ENCODE data around the gene CALN1. TPM values are rescaled to one million over a fixed set of nuclear protein-coding genes. Genes with fewer than 3 reads are reported as not detected.

The CALN1 gene
- polyA plus RNA-seq, 1 donor (not counting 4 experiments of a cell fraction or from before 2014, with no cell fraction given) = not detected

DNA sequence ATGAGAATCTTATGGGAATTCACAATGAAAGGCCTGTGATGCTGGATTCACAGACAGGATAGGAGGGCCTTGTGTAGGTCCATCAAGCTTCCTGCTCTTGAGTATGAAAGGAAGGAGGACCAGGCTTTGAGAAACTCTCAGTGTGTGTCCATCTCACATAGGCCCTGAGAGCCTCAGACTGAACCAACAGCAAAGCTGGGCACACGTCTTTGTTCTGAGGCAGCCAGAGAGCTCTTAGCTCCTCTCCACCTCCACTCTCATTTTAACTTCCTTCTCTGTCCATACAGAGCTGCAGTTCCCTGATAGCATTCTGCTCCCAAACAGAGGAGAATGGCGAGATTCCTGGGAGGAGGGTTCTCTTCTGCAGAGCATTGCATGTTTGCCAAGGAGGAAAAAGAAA is 515.6 kb downstream of the CALN1 start:
- no peak overlapping the region for H3K4me3 ChIP-seq (ENCODE audit: control insufficient read depth in 2 of 3, extremely low read depth in 1 of 3, insufficient read depth in 2 of 3, low read depth in 1 of 3, low read length in 3 of 3)
- no peaks in the 10 kb centered on the region for H3K4me1 ChIP-seq (ENCODE audit: control insufficient read depth, extremely low read depth, insufficient read depth, low read length)
- FAIRE-seq = no peak
- H3K27me3 ChIP-seq (ENCODE audit: control insufficient read depth, extremely low read depth, insufficient read depth, low read length) = no peaks in the 10 kb centered on the region
- H4K20me1 ChIP-seq (ENCODE audit: control insufficient read depth, extremely low read depth, insufficient read depth, low read length) = no peaks in the 10 kb centered on the region
- no peak overlapping the region for H3K27ac ChIP-seq (ENCODE audit: control insufficient read depth, insufficient read depth, low read length)
- dilution Hi-C loops (cut with MboI; ENCODE audit: extremely low pct_ligation_motif_present, low sequenced_read_pairs) = no loop called here
- H3K4me2 ChIP-seq (ENCODE audit: control insufficient read depth, extremely low read depth, insufficient read depth, low read depth, low read length) = no peak overlapping the region
- no peaks in the 10 kb centered on the region for H3K36me3 ChIP-seq (ENCODE audit: control insufficient read depth in 2 of 2, extremely low read depth in 1 of 2, insufficient read depth in 2 of 2, low read length in 2 of 2)
- no peaks in the 10 kb centered on the region for H3K9me3 ChIP-seq (ENCODE audit: control insufficient read depth, low read depth, low read length)
- H2AFZ ChIP-seq (ENCODE audit: control insufficient read depth, low read length) = no peak overlapping the region
- no peak overlapping the region for H3K9ac ChIP-seq (ENCODE audit: control insufficient read depth, extremely low read depth, insufficient read depth, low read length)
- TF ChIP-seq EZH2 (IDR thresholded peaks at IDR 0.05; ENCODE audit: low read length) = no peak
- TF ChIP-seq, protein P1, sequence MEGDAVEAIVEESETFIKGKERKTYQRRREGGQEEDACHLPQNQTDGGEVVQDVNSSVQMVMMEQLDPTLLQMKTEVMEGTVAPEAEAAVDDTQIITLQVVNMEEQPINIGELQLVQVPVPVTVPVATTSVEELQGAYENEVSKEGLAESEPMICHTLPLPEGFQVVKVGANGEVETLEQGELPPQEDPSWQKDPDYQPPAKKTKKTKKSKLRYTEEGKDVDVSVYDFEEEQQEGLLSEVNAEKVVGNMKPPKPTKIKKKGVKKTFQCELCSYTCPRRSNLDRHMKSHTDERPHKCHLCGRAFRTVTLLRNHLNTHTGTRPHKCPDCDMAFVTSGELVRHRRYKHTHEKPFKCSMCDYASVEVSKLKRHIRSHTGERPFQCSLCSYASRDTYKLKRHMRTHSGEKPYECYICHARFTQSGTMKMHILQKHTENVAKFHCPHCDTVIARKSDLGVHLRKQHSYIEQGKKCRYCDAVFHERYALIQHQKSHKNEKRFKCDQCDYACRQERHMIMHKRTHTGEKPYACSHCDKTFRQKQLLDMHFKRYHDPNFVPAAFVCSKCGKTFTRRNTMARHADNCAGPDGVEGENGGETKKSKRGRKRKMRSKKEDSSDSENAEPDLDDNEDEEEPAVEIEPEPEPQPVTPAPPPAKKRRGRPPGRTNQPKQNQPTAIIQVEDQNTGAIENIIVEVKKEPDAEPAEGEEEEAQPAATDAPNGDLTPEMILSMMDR (optimal IDR thresholded peaks at IDR 0.05 in 1 of 3, IDR thresholded peaks at IDR 0.05 in 1 of 3, conservative IDR thresholded peaks at IDR 0.05 in 1 of 3; ENCODE audit: extremely low read depth in 1 of 3, insufficient read depth in 2 of 3, low read length in 3 of 3) = no peak
- DNase-seq (ENCODE audit: low read depth, low spot score) = no peak
- H3K9me1 ChIP-seq (ENCODE audit: control insufficient read depth, extremely low read depth, insufficient read depth, low read length) = no peaks in the 10 kb centered on the region
- H3K79me2 ChIP-seq (ENCODE audit: control insufficient read depth, insufficient read depth, low read length) = no peaks in the 10 kb centered on the region

DNA sequence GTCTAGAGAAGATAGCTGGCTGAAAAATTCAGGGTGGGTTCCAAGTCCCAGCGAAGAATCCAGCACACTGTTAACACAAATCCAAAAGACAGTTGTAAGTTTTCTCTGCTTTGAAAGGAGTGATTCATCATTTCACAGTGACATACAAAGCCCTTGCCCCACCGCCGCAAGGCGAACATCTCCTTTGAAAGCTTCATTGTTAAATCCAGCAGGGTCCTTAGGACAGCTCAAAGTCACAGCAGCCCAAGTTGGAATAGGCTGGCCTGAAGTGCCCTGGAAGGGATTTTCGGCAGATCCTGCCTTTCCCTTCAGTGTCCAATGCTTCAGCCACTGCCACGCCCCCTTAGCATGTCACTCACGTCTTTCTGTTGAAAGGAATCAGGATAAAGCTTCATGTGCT is 526.1 kb downstream of the CALN1 start:
- TF ChIP-seq EZH2 (IDR thresholded peaks at IDR 0.05; ENCODE audit: low read length) = no peak
- TF ChIP-seq, protein P1 (optimal IDR thresholded peaks at IDR 0.05 in 1 of 3, IDR thresholded peaks at IDR 0.05 in 1 of 3, conservative IDR thresholded peaks at IDR 0.05 in 1 of 3; ENCODE audit: extremely low read depth in 1 of 3, insufficient read depth in 2 of 3, low read length in 3 of 3) = no peak
- no peaks in the 10 kb centered on the region for H3K9me1 ChIP-seq (ENCODE audit: control insufficient read depth, extremely low read depth, insufficient read depth, low read length)
- H3K79me2 ChIP-seq (ENCODE audit: control insufficient read depth, insufficient read depth, low read length) = no peaks in the 10 kb centered on the region
- no peaks in the 10 kb centered on the region for H3K36me3 ChIP-seq (ENCODE audit: control insufficient read depth in 2 of 2, extremely low read depth in 1 of 2, insufficient read depth in 2 of 2, low read length in 2 of 2)
- dilution Hi-C loops (cut with MboI; ENCODE audit: extremely low pct_ligation_motif_present, low sequenced_read_pairs) = no loop called here
- no peak overlapping the region for H3K4me2 ChIP-seq (ENCODE audit: control insufficient read depth, extremely low read depth, insufficient read depth, low read depth, low read length)
- no peak overlapping the region for H3K4me3 ChIP-seq (ENCODE audit: control insufficient read depth in 2 of 3, extremely low read depth in 1 of 3, insufficient read depth in 2 of 3, low read depth in 1 of 3, low read length in 3 of 3)
- H3K27ac ChIP-seq (ENCODE audit: control insufficient read depth, insufficient read depth, low read length) = no peak overlapping the region
- H3K4me1 ChIP-seq (ENCODE audit: control insufficient read depth, extremely low read depth, insufficient read depth, low read length) = no peaks in the 10 kb centered on the region
- no peak overlapping the region for H2AFZ ChIP-seq (ENCODE audit: control insufficient read depth, low read length)
- H3K9ac ChIP-seq (ENCODE audit: control insufficient read depth, extremely low read depth, insufficient read depth, low read length) = no peak overlapping the region
- peaks cover 2% of the 10 kb centered on the region for H3K9me3 ChIP-seq (ENCODE audit: control insufficient read depth, low read depth, low read length)
- DNase-seq (ENCODE audit: low read depth, low spot score) = no peak
- H3K27me3 ChIP-seq (ENCODE audit: control insufficient read depth, extremely low read depth, insufficient read depth, low read length) = no peaks in the 10 kb centered on the region
- no peaks in the 10 kb centered on the region for H4K20me1 ChIP-seq (ENCODE audit: control insufficient read depth, extremely low read depth, insufficient read depth, low read length)
- FAIRE-seq = no peak
